Left lung (tissue), 10 donors: ENCODE data around the gene TBCC. TPM values are rescaled to one million over a fixed set of nuclear protein-coding genes. Genes with fewer than 3 reads are reported as not detected.
"Not testable (repeated sequence)": the region's sequence is repeated elsewhere in the genome, so short reads cannot be mapped to it uniquely, and the experiment has no call there.

Source experiments
- ATAC-seq: fragments of 200-7000 bp; cut with Tn5 transposase; one replicate; pipeline ENCODE4 v1.9.1; 2020; ENCODE audit warnings: moderate library complexity
- DNase-seq, 4 donors: peaks; one replicate each; pipeline ENCODE4 v3.0.0-alpha.2; 2013 to 2020
- H3K27ac ChIP-seq, 2 donors: fragments of 200-600 bp; sonication (generic) in 1 of 2; one replicate each; pipeline versions ENCODE4 v1.5.0 to v1.8.0; 2020 to 2021
- H3K27me3 ChIP-seq, 2 donors: fragments of 200-600 bp; sonication (generic) in 1 of 2; one replicate each; pipeline versions ENCODE4 v1.5.0 to v1.8.0; 2020 to 2021
- H3K36me3 ChIP-seq, 2 donors: fragments of 200-600 bp; sonication (generic) in 1 of 2; one replicate each; pipeline versions ENCODE4 v1.5.0 to v1.8.0; 2020 to 2021
- H3K4me1 ChIP-seq, 2 donors: fragments of 200-600 bp; one replicate each; pipeline ENCODE4 v1.8.0; 2021
- H3K4me3 ChIP-seq, 2 donors: fragments of 200-600 bp; sonication (generic) in 1 of 2; one replicate each; pipeline versions ENCODE4 v1.5.0 to v1.8.0; 2020 to 2021; ENCODE audit warnings: mild to moderate bottlenecking in 1 of 2
- H3K9me3 ChIP-seq, 2 donors: fragments of 200-600 bp; sonication (generic) in 1 of 2; one replicate each; pipeline versions ENCODE4 v1.5.0 to v1.8.0; 2020 to 2021
- intact Hi-C, 2 donors: fragments of 100-400 bp; cut with DNase I; formaldehyde crosslinking; loops; one replicate each; pipeline versions ENCODE4 v1.11.2 to v1.14.2; 2022
- polyA plus RNA-seq, 6 donors: library from polyadenylated mRNA; unstranded; fragments of 120-200 nt; gene quantifications; one replicate each; pipeline ENCODE4 v1.2.1, GENCODE V29; 2013; ENCODE audit not compliant: insufficient read length in 6 of 6
- total RNA-seq, 2 donors: library from RNA; stranded (reverse); fragmentation: NEBNext Ultra II Directional; extraction: Animal tissue kit (Norgen Biotek cat#: 25700); gene quantifications; one replicate each; pipeline ENCODE4 v1.2.1, GENCODE V29; 2021
- TF ChIP-seq, protein P1 (sequence below), 2 donors: fragments of 200-600 bp; sonication (generic) in 1 of 2; IDR thresholded peaks; one replicate each; pipeline versions ENCODE4 v1.5.0 to v1.8.0; 2021; ENCODE audit warnings: antibody characterized with exemption in 2 of 2
- donor health status: DM: no; HTN: yes; CAD: no.
- donor health status: DM: no; HTN: no; CAD: no.

TBCC gene
- total and polyA plus RNA-seq, 8 donors: 15.6 to 20.4 (median 18.3) TPM

DNA sequence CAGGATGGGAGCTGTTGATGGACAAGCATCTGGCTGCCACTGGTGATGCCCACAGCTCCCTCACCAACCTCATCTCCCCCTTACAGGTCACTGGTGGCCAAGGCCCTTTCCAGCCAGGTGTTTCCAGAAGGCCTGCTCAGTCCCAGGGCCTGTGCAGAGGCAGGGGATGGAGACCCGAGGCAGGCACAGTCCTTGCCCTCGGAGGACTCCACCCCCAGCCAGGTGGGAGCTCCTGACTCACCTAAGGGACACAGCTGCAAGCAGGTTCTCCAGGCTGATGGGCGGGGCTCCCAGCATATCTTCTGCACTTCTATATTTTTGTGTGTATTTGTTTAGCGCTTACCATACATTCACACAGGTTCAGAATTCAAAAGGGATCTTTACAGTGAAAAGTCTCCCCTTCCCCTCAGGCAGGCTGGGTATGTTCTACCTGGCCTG lies 40.9 kb downstream of the TBCC start:
- ATAC-seq (no peak), DNase-seq (no peak)

DNA sequence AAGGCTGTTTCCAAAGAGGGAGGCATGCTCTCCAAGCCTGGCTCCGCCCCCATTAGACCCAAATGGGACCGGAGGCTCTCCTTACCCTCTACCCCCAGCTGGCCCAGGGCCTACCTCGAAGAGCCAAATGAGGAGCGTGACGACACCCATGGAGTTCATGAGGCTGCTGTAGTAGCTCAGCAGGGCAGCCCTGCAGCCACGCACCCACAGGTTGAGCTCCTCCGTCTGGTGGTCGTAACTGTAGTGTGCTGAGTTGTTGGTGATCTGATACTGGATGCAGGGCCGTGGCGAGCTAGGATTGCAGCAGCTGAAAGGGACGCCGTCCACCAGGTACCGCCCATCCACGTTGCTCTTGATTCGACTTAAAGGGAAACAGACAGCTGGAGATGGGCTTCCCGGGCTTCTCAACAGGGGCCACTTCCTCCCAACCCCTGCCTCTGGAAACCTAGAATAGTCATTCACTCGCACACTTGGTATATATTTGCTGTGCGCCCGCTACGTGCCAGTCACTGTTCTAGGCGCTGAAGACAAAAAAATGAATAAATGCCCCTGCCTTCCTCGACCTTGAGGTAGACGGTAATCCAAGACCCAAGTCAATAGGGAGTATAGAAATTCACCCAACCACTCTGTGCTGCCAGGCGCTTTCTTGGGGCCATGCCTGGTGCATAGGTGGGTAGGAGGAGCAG lies 41.5 kb downstream of the TBCC start:
- H3K27me3 ChIP-seq: no peaks in the 10 kb centered on the region
- no peaks in the 10 kb centered on the region for H3K9me3 ChIP-seq
- H3K4me3 ChIP-seq: no peak overlapping the region
- no peak overlapping the region for H3K27ac ChIP-seq
- peak in 1 of 4 donors; percentile 30 for DNase-seq
- no peaks in the 10 kb centered on the region for H3K4me1 ChIP-seq
- TF ChIP-seq, protein P1, sequence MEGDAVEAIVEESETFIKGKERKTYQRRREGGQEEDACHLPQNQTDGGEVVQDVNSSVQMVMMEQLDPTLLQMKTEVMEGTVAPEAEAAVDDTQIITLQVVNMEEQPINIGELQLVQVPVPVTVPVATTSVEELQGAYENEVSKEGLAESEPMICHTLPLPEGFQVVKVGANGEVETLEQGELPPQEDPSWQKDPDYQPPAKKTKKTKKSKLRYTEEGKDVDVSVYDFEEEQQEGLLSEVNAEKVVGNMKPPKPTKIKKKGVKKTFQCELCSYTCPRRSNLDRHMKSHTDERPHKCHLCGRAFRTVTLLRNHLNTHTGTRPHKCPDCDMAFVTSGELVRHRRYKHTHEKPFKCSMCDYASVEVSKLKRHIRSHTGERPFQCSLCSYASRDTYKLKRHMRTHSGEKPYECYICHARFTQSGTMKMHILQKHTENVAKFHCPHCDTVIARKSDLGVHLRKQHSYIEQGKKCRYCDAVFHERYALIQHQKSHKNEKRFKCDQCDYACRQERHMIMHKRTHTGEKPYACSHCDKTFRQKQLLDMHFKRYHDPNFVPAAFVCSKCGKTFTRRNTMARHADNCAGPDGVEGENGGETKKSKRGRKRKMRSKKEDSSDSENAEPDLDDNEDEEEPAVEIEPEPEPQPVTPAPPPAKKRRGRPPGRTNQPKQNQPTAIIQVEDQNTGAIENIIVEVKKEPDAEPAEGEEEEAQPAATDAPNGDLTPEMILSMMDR (IDR thresholded peaks at IDR 0.05): no peak
- no peaks in the 10 kb centered on the region for H3K36me3 ChIP-seq
- no peak for ATAC-seq
- intact Hi-C loops: no loop called here

More for the DNA sequence above, 40.9 kb downstream of the TBCC start:
- TF ChIP-seq, protein P1 (IDR thresholded peaks at IDR 0.05): no peak
- intact Hi-C loops: no loop called here
- H3K36me3 ChIP-seq: no peaks in the 10 kb centered on the region
- H3K4me3 ChIP-seq: no peak overlapping the region
- H3K27me3 ChIP-seq: no peaks in the 10 kb centered on the region
- H3K27ac ChIP-seq: no peak overlapping the region
- H3K4me1 ChIP-seq: no peaks in the 10 kb centered on the region
- no peaks in the 10 kb centered on the region for H3K9me3 ChIP-seq

- H3K4me1 ChIP-seq, H3K27me3 ChIP-seq, DNase-seq, H3K27ac ChIP-seq, H3K4me3 ChIP-seq, ATAC-seq, H3K36me3 ChIP-seq, intact Hi-C loops, H3K9me3 ChIP-seq: not testable (repeated sequence)
Measured at GRCh38 chr6:42702786-42703185, 43.1 kb downstream of the TBCC start.

DNA sequence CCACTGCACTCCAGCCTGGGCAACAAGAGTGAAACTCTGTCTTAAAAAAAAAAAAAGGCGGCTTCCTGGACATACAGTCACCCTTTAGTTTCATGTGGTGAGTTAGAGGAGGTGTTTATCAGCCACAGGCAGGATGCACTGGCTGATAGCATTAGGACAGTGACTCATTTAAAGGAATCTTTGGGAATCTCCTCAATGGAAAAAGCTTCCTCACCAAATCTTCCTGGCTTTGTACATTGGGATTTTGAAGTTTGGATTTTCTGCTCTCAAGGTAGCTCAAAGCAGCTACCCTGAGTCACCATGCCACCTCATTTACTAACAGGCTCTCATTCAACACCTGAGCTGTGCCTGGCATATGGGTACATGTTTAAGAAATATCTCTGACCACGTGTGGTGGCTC lies 43.7 kb downstream of the TBCC start:
- intact Hi-C loops: no loop called here
- TF ChIP-seq, protein P1 (IDR thresholded peaks at IDR 0.05): no peak

DNA sequence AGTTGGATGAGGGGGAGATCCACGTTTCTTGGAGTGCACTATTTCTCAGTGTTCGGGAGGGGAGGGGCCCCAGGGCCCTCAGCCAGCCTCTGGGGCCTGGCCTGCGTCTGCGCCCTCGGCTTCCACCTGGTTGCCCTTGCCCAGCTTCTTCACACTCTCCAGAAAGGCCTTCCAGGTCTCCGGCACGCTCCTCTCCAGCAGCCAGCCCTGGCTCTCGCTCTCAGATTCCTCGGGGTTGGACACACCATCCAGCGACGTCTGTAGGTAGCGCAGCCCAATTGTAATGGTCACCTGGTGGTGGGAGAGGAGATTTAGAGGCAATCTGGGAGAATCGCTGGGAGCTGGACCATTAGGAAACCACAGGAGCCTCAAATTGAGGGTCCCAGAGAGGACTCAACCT lies 47.7 kb downstream of the TBCC start:
- H3K27me3 ChIP-seq: no peaks in the 10 kb centered on the region
- intact Hi-C loops: no loop called here
- H3K4me3 ChIP-seq: no peak overlapping the region

More for the DNA sequence above, 43.7 kb downstream of the TBCC start:
- no peak overlapping the region for H3K4me3 ChIP-seq
- no peaks in the 10 kb centered on the region for H3K36me3 ChIP-seq
- no peaks in the 10 kb centered on the region for H3K4me1 ChIP-seq
- H3K27me3 ChIP-seq: no peaks in the 10 kb centered on the region
- no peaks in the 10 kb centered on the region for H3K9me3 ChIP-seq
- no peak overlapping the region for H3K27ac ChIP-seq
- no peak for DNase-seq
- no peak for ATAC-seq

More for the DNA sequence above, 47.7 kb downstream of the TBCC start:
- H3K27ac ChIP-seq: no peak overlapping the region
- no peaks in the 10 kb centered on the region for H3K4me1 ChIP-seq
- H3K36me3 ChIP-seq: peaks cover 0 to 23% of the 10 kb centered on the region in 2 donors
- no peak for DNase-seq
- no peak for ATAC-seq
- no peaks in the 10 kb centered on the region for H3K9me3 ChIP-seq
- TF ChIP-seq, protein P1 (IDR thresholded peaks at IDR 0.05): no peak
